ENCODE data around the gene GALNT18. TPM values are rescaled to one million over a fixed set of nuclear protein-coding genes. Genes with fewer than 3 reads are reported as not detected.

Gene GALNT18
- total RNA-seq, 1 donor from 2014 or later, result 22.1 TPM

GRCh38 chr11:11335043-11335442 is 286.8 kb downstream of the GALNT18 start:
- DNase-seq (ENCODE audit: extremely low spot score in 2 of 2), result no peak
- Histone ChIP-seq H3K9me3 (no peaks in the 10 kb centered on the region), H3K4me1 (no peaks in the 10 kb centered on the region), H3K36me3 (no peaks in the 10 kb centered on the region), H3K4me3 (no peak overlapping the region), H3K27ac (no peak overlapping the region), H3K27me3 (no peaks in the 10 kb centered on the region)
- TF ChIP-seq, protein P1, sequence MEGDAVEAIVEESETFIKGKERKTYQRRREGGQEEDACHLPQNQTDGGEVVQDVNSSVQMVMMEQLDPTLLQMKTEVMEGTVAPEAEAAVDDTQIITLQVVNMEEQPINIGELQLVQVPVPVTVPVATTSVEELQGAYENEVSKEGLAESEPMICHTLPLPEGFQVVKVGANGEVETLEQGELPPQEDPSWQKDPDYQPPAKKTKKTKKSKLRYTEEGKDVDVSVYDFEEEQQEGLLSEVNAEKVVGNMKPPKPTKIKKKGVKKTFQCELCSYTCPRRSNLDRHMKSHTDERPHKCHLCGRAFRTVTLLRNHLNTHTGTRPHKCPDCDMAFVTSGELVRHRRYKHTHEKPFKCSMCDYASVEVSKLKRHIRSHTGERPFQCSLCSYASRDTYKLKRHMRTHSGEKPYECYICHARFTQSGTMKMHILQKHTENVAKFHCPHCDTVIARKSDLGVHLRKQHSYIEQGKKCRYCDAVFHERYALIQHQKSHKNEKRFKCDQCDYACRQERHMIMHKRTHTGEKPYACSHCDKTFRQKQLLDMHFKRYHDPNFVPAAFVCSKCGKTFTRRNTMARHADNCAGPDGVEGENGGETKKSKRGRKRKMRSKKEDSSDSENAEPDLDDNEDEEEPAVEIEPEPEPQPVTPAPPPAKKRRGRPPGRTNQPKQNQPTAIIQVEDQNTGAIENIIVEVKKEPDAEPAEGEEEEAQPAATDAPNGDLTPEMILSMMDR (IDR thresholded peaks at IDR 0.05), result no peak
- no peak for TF ChIP-seq POLR2A (IDR thresholded peaks at IDR 0.05)
- no peak for TF ChIP-seq POLR2AphosphoS5 (IDR thresholded peaks at IDR 0.05; ENCODE audit: insufficient read depth in 1 of 2, low read depth in 1 of 2)
- intact Hi-C loops (cut with DNase I), result no loop called here

- no peak for TF ChIP-seq POLR2AphosphoS5 (IDR thresholded peaks at IDR 0.05; ENCODE audit: insufficient read depth in 1 of 2, low read depth in 1 of 2)
- no peak for TF ChIP-seq POLR2A (IDR thresholded peaks at IDR 0.05)
- TF ChIP-seq, protein P1 (IDR thresholded peaks at IDR 0.05), result no peak
- intact Hi-C loops (cut with DNase I), result no loop called here
- no peaks in the 10 kb centered on the region for H3K27me3 ChIP-seq
- DNase-seq (ENCODE audit: extremely low spot score in 2 of 2), result no peak
- H3K4me1 ChIP-seq, result no peaks in the 10 kb centered on the region
- H3K4me3 ChIP-seq, result no peak overlapping the region
- no peaks in the 10 kb centered on the region for H3K36me3 ChIP-seq
- H3K27ac ChIP-seq, result no peak overlapping the region
- no peaks in the 10 kb centered on the region for H3K9me3 ChIP-seq
These were observed 287.2 kb downstream of the GALNT18 start for GRCh38 chr11:11334607-11335006.

GRCh38 chr11:11332141-11332710 is 289.6 kb downstream of the GALNT18 start:
- no peak overlapping the region for H3K4me3 ChIP-seq
- intact Hi-C loops (cut with DNase I), result no loop called here
- H3K27ac ChIP-seq, result no peak overlapping the region
- TF ChIP-seq POLR2AphosphoS5 (IDR thresholded peaks at IDR 0.05; ENCODE audit: insufficient read depth in 1 of 2, low read depth in 1 of 2), result no peak
- TF ChIP-seq POLR2A (IDR thresholded peaks at IDR 0.05), result no peak
- TF ChIP-seq, protein P1 (IDR thresholded peaks at IDR 0.05), result no peak
- H3K9me3 ChIP-seq, result no peaks in the 10 kb centered on the region
- DNase-seq (ENCODE audit: extremely low spot score in 2 of 2), result no peak
- H3K4me1 ChIP-seq, result no peaks in the 10 kb centered on the region
- H3K27me3 ChIP-seq, result no peaks in the 10 kb centered on the region
- no peaks in the 10 kb centered on the region for H3K36me3 ChIP-seq

- H3K27ac ChIP-seq, result no peak overlapping the region
- TF ChIP-seq, protein P1 (IDR thresholded peaks at IDR 0.05), result no peak
- TF ChIP-seq POLR2A (IDR thresholded peaks at IDR 0.05) (no peak), POLR2AphosphoS5 (IDR thresholded peaks at IDR 0.05; ENCODE audit: insufficient read depth in 1 of 2, low read depth in 1 of 2) (no peak)
These were observed 292.6 kb downstream of the GALNT18 start for GRCh38 chr11:11329062-11329806.

DNA sequence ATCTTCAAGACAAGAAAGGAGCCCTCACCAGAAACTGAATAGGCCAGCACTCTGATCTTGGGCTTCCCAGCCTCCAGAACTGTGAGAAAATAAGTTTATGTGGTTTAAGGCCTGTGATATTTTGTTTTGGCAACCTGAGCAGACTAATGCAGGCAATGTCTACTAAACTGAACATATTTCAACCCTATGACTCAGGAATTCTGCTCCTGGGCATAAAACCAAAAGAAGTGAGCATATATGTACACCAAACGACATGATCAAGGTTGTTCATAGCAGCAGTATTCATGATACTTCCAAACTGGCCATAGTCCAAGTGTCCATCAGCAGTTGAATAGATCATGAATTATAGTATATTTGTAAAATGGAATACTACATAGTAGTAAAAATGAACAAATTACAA is 297.7 kb downstream of the GALNT18 start:
- TF ChIP-seq POLR2A (IDR thresholded peaks at IDR 0.05) (no peak), POLR2AphosphoS5 (IDR thresholded peaks at IDR 0.05; ENCODE audit: insufficient read depth in 1 of 2, low read depth in 1 of 2) (no peak)
- TF ChIP-seq, protein P1 (IDR thresholded peaks at IDR 0.05), result no peak
- Histone ChIP-seq H3K9me3 (no peaks in the 10 kb centered on the region), H3K36me3 (no peaks in the 10 kb centered on the region), H3K27me3 (no peaks in the 10 kb centered on the region), H3K27ac (no peak overlapping the region), H3K4me3 (no peak overlapping the region), H3K4me1 (no peaks in the 10 kb centered on the region)
- intact Hi-C loops (cut with DNase I), result no loop called here
- no peak for DNase-seq (ENCODE audit: extremely low spot score in 2 of 2)

More at GRCh38 chr11:11329062-11329806, 292.6 kb downstream of the GALNT18 start:
- no peak overlapping the region for H3K4me3 ChIP-seq
- H3K36me3 ChIP-seq, result no peaks in the 10 kb centered on the region
- DNase-seq (ENCODE audit: extremely low spot score in 2 of 2), result no peak
- no peaks in the 10 kb centered on the region for H3K4me1 ChIP-seq
- intact Hi-C loops (cut with DNase I), result no loop called here
- no peaks in the 10 kb centered on the region for H3K9me3 ChIP-seq
- H3K27me3 ChIP-seq, result no peaks in the 10 kb centered on the region
